HTERT RPE-1 (cell line): ENCODE results near the gene MYRIP.
"Not testable (repeated sequence)": the region's sequence is repeated elsewhere in the genome, so short reads cannot be mapped to it uniquely, and the experiment has no call there.

Experiments
- in situ Hi-C: fragments of 300-500 bp; cut with MboI; formaldehyde crosslinking; loops from 4 replicates; pipeline ENCODE4 v1.14.3; 2020; ENCODE audit warnings: low sequenced_read_pairs

Gene MYRIP

DNA sequence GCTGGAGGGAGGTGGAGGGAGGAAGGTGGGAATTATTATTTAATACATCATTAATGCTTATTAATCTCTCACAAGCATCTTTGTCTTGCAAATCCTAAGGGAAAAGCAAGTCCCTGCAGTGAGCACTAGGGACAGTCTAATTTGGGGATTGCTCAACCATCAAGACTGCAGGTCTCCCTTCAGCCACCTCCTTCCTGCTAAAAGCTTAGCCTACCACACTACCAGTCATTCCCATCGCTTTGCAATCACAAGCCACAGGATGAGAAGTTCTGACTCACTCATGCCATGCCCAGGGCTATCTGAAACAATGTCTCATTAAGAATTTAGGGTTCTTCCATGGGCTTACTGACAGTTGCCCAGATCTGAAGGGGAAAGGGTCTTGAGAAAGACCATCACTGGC is 449.1 kb downstream of the MYRIP start:
- in situ Hi-C loops, result no loop called here

DNA sequence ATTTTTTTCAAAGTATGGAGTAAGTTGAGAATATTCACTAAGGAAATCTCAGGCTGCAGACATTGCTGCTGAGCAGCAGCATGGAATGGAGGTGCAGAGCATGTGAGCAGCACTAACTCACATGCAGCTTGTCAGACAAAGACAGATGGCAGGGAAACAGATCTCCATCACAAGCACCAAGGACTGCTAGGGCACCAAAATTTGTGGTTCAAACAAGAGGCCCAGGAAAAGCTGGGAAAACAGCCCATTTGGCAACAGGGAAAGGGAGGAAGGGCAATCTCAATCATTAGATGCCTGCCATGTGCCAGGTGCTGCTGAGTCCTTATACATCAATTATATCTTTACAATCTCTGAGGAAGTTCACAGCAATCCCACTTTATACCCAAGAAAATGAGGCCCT is 452.9 kb downstream of the MYRIP start:
- in situ Hi-C loops, result no loop called here

DNA sequence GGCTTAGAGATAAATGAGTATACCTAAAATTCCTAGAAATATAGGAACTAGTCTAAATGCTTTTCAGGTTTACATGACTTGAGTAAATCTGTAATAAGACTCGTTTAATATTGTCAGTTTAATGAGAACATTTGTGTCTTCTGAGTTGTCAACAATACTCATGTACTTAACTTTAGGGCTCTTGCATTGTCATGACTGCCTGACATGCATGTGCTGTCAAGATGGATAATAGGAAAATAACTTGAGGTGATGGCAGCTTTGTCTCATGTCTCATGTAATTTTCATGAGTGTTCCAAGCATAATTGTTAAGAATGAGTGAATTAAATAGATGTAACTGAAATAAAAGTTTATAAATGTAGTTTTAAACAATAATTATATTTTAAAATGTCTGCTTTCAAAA is 455.0 kb downstream of the MYRIP start:
- in situ Hi-C loops, result no loop called here

DNA sequence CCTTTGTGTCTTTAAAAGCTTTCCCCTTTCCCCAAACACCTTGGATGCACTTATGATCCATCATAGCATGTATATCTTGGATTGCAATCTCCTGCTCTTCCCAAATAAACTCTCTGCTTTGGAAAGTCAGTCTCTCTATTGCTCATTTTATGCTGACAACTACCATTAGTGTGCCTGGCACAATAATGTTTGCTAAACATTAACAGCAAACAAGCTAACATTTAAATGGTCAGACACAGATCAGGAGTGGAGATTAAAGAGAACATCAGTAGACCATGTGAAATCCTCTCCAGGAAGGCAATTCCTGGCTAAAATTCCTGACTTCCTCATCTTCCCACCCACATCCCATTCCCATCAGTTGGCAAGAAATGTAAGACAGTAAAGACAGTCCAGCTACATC is 455.8 kb downstream of the MYRIP start:
- in situ Hi-C loops, result no loop called here

DNA sequence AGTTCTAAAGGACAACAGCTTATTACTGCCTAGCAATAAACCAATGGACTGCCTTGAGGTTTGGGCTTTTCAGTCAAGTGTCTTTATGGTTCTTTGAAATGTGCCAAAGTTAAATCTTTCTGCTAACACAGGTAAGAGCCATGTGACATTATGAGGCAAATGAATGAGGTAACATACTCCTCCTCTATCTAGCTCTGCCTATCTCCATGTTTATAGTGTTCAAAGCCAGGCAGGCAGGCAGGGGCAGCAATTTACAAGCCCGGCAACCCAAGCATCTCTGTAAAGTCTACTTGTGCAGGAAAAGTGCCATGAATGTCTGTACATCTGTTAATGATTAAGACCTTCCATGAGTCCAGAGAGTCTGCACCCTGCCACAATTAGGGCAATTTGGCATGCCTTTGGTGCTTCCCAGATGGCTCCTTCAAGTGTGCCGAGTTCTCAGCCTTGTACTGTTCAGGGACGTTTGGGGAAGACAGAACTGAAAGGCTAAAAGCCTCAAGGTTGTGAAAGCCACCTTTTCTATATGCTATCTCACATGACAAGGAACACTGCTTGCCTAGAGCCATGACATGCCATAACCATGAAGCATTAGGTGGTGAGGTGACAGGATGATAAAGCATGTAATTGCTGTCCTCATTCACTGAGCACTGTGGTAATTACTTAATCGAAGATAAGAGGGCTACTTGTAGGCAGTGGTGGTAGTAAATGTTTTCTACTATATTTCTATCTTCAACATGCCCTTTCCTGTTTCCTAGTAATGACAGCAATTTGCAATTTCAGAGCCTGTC is 458.7 kb downstream of the MYRIP start:
- in situ Hi-C loops, result no loop called here

DNA sequence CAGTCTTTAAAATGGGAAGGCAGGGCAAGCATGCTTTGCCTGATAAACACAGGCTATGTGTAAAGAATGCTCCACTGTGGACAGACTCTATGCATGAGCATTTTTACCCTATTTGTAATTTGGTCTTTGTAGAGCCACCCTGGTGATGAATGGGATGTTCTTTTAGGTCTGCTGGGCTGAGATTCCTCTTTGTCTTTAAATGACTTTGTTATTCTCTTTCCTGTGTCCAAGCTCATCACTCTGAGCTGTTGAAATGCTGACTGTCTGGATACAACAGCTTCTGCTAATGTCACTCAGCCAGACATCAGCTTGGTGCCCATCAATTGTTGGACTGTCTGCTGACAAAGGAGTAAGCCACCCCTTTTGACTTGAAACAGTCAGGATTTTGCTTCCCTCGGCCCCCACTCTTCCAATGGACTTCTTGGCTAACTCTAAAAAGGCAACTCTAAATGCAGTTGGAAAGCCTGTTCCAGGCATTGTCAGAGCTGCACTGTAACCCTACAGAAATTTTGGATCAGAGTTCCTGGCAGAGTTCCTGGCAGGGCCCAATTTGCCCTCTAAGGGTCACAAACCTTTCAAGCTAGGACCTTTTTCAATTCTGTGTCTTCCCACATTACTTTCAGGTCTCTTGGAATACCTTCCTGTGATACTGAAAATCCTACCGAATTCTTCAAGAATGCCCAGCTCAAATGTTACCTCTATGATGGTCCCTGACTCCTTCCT is 459.6 kb downstream of the MYRIP start:
- in situ Hi-C loops, result no loop called here

DNA sequence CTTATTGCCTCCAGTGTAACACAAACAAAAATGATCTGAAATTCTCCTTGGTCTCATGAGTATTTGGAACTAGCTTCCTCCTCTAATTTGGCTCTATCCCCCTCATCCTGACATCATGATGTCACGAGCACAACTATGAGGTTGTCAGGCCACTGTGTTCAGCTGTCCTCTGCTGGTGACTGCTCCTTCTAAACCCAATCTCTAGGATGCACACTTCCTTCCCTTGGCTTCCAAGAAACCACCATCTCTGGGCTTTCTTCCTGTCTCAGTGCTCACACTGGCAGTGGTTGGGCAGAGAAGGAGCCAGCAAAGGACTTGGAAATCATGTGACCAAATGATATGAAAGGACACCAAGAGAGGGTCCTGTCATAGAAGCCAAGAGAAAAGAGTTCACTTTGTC is 469.4 kb downstream of the MYRIP start:
- in situ Hi-C loops, result no loop called here

DNA sequence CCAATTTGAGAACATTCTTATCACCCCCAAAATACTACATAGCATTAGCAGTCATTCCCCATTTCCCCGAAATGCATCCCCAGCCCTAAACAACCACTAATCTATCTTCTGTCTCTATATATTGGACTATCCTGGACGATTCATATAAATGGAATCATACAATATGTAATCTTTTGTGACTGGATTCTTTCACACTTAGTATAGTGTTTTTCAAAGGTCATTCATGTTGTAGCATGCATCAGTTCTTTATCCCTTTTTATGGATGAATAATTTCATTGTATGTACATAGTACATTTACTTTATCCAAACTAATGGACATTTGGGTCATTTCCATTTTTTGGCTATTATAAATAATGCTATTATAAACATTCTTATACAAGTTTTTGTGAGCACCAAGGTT is 472.6 kb downstream of the MYRIP start:
- in situ Hi-C loops, result no loop called here

DNA sequence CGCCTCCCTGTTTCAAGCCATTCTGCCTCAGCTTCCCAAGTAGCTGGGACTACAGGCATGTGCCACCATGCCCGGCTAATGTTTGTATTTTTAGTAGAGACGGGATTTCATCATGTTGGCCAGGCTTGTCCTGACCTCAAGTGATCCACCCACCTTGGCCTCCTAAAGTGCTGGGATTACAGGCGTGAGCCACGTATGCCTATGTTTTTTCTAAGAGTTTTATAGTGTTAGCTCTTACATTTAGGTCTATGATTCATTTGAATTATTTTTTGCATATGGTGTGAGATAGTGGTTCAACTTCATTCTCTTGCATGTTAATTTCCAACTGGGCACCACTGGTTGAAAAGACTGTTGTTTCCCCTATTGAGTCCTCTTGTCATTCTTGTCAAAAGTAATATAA is 473.6 kb downstream of the MYRIP start:
- in situ Hi-C loops, result not testable (repeated sequence)

DNA sequence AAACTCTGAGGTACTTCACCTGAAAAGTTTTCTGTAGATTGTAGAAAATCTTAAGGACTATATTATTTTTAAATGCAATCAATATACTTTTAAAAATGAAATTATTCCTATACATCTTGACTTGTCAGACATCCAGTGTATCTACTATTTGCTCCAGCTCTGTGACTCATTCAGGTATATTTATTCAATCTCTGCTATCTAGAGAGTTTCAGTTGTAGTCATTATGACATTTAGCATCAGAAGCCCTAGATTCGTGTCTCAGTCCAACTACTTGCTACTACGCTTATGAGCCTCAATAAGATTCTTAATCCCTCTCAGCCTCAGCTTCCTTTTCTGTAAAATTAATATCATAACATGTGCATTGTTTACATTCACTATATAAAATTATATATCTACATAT is 477.8 kb downstream of the MYRIP start:
- in situ Hi-C loops, result no loop called here

DNA sequence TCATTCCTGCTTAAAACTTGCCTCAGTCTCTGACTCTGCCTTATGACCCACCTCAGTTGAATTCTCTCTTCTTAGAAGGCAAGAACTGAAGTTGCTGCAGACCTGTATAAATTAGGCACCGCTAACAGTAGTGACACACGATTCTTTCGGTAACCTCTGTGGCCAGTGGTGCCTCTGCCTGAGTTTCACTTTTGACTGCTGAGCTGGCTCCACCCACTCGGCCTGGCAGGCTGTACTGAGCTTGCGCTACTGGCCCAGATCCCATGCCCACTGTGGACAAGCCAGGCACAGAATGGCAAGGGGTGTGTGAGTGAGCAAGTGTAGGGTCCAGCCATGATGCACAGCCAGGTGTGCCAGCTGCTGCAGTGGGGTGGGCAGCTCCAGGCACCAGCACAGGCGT is 481.0 kb downstream of the MYRIP start:
- in situ Hi-C loops, result no loop called here

DNA sequence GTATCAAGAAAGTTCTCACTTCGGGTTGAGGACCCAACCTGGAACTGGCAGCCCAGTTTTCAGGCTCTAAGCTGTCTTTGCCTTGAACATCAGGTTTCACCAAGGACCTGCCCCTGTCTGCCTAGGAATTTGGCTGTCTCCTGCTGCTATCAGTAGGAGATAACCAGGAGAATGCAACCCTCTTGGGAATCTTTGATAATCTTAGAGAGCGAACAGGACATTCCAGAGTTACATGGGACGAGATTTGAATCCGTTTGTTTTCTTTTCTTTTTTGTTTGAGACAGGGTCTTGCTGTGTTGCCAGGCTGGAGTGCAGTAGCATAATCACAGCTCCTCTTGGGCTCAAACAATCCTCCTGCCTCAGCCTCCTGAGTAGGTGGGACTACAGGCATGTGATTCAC is 482.1 kb downstream of the MYRIP start:
- in situ Hi-C loops, result no loop called here

DNA sequence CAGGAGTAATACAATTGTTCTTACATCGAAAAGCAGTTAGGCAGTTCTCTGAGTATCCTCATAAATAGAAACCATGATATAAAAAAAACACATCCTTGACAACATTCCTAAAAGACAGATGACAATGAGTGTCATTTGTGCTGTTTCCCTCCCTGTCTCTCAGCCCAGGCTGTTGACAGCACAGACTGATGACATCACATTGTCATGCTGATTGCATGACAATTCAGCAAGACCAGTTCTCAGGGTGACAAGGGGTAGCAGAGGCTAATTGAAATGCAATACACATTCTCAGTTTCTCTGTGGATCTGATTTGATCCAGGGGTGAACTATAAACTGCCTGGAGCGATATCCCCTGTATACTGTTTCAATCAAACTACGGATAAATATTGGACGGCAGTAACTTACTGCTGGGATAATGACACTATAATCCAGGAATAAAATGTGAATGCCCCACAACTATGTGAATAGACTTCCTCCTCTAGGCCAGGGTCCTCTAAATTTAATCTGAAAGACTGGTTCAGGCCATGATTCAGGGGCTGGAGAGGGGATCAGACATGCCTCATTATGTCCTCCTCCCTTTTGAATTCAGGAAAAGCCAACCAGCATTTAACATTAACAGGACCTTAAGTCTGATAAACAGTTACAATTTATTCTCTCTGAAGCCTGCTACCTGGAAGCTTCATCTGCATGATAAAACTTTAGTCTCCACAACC is 483.4 kb downstream of the MYRIP start:
- in situ Hi-C loops, result no loop called here

DNA sequence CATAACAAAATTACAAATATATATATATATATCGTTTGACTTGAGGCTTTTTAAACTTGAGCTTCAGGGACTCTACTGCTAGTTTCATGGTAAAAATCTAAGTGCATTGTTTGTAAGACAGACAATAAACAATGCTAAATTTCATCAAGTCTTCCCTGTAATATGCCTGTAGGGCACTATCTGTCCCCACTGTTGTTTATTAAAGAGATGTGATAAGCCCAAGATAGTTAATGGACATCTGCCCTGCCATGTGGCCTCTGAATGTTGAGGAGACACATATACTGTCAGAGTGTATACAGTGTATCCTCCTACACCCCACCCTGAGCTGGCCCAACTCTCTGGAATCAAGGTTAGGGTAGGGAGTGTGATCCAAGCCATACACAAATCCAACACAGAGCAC is 485.0 kb downstream of the MYRIP start:
- in situ Hi-C loops, result no loop called here

DNA sequence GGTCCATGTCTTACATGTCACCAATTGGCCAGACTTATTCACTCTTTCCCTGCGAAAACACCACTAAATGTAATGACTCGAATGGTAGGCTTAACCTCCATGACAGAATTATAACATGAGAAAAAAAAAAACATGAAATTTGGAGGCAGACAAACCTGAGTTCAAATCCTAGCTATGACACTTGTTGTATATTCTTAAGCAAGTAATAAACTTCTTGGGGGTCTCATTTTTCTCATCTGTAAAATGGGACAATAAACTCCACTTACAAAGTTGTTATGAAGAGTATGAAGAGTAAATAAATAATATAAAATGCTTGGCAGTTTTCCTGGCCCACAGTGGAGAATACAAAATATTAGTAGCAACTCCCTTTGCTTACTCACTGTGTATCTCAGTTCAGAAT is 488.7 kb downstream of the MYRIP start:
- in situ Hi-C loops, result no loop called here

DNA sequence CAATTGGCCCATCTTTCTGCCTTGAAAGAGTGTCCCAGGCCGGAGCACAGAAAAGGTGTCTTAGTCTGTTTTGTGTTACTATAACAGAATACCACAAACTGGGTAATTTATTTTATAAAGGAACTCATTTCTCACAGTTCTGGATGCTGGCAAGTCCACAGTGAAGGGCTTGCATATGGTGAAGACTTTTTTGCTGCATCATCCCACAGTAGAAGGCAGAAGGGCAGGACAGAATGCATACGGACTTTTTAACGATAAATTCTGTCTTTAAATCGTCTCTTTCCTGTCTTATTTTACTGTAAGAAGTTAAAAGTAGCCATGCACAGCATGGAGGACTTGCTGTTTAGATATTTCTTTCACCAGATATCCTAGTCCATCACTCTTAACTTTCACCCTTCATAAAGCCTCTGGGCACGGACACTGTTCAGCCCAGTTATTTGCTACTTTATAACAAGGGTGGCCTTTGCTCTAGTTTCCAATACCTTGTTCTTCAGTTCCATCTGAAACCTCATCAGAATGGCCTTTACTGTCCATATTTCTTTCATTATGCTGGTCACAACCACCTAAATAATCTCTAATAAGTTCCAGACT is 489.8 kb downstream of the MYRIP start:
- in situ Hi-C loops, result no loop called here

DNA sequence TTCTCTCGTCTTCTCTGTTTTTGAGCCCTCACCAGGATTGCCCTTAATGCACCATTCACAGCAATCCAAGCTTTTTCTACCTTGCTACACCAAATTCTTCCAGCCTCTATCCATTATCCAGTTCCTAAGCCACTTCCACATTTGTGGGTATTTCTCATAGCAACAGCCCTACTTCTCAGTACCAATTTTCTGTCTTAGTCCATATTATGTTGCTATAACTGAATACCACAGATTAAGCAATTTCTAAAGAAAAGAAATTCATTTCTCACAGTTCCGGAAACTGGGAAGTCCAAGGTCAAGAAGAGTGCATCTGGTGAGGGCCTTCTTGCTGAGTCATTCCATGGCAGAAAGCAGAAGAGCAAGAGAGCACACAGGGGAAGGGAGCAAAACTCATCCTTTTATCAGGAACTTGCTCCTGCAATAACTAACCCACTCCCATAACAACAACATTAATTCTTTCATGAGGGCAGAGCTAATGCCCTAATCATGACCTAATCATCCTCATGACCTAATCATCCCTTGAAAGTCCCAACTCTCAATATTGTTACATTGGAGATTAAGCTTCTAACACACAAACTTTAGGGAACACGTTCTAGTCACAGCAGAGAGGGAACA is 490.4 kb downstream of the MYRIP start:
- in situ Hi-C loops, result no loop called here

DNA sequence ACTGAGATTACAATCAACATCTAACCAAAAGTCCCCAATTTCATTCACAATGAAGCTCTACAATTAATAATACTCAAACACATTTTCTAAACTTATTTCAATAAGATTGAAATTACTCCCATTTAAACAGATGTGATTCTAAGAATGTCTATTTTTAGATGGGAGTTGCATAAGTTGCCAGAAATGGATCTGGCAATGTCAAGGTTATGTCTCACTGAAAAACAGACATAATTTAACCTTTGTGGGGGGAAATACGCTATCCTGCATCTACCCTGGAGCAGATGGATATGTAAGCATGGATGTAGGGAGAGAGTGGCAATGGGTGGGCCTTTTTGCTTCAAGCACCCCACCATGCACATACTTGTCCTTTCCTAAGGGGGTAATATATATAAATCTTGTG is 493.4 kb downstream of the MYRIP start:
- in situ Hi-C loops, result no loop called here

DNA sequence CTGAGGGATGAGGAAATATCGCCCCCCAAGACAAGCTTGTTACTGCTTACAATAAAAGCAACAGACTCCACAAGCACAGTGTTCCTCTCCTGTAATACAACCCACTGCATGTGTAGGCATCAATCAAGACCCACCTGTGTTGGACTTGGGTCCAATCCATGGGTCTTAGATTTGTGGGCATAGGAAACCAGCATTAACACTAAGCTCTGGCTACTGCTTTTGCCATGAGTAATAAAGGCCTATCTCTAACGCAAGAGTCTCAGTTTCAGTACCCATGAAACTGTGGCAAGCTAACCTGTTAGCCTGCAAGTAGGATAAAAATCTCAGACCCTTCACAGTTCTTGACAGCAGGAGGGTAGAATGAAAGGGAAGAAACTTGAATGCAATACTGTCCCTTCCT is 494.9 kb downstream of the MYRIP start:
- in situ Hi-C loops, result no loop called here

DNA sequence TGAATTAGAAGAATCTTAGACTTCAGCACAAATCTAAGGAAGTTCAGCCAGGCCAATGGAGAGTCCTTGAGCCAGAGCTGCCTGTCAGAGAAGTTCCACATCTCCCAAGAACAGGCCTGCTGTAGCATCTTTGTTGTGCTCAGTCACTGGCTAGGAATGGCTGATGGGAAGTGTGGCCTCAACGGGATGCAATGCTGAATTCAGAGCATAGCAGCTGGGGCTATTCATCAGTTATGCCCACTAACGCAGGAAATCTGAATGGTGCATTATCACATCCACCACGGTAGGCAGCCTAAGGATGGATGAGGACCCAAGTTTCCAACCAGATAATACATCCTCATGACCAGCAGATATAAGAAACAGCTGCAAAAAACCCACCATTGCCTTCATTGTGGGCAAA is 496.9 kb downstream of the MYRIP start:
- in situ Hi-C loops, result no loop called here

DNA sequence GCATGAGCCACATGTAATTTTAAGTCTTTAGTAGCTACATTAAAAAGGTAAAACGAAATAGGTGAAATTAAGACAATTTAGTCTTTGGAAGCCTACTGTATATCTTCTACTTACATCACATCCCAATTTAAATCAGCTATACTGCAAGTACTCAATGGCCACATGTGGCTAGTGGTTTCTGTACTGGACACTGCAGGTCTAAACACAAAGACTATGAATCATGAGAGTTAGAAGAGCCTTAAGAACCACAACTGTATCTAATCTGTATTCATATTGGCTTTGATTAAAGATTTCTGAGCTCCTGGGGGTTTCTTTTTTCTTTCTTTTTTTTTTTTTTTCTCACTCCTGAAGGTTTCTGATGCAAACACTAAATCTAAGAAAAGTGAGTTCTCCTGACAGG is 497.8 kb downstream of the MYRIP start:
- in situ Hi-C loops, result no loop called here
